HepG2 (cell line): ENCODE data around the gene NXPH1. TPM values are rescaled to one million over a fixed set of nuclear protein-coding genes. Genes with fewer than 3 reads are reported as not detected.

ENCODE experiments used
- ATAC-seq: fragments of 200-7000 bp; cut with Tn5 transposase; 3 replicates; pipeline ENCODE4 v1.9.1; 2020; ENCODE audit warnings: mild to moderate bottlenecking, moderate library complexity
- BruUV-seq: library from RNA; stranded (reverse); fragments of 400-500 nt; replicated peaks from 2 replicates; lab custom pipeline; 2021; lab: Mats Ljungman, UMichigan
- CTCF ChIA-PET: fragments of 300-600 bp; formaldehyde crosslinking; extraction: SDS; loops from one replicate; lab custom pipeline; 2021; ENCODE audit warnings: low total read pairs, inconsistent platforms, low intra/inter-chr PET ratio; lab: Yijun Ruan, JAX
- POLR2A ChIA-PET: fragments of 350-600 bp; sonication (Branson Sonifier 250); formaldehyde crosslinking; loops from one replicate; lab custom pipeline; 2020; ENCODE audit warnings: antibody characterized with exemption, inconsistent platforms; lab: Yijun Ruan, JAX
- DNase-seq: peaks from one replicate; pipeline ENCODE4 v3.0.0-alpha.2; 2015; ENCODE audit warnings: low spot score
- FAIRE-seq: peaks from 3 replicates; lab custom pipeline; 2011; peaks lifted over from hg19 to GRCh38; lab: Jason Lieb, UNC
- H2AFZ ChIP-seq: one replicate; pipeline ENCODE4 v1.6.1; 2011; ENCODE audit warnings: low read length, inconsistent platforms
- H3K27ac ChIP-seq: fragments of 300-600 bp; 3 replicates; pipeline ENCODE4 v1.8.0; 2011; ENCODE audit warnings: mixed run types, mild to moderate bottlenecking, mixed read lengths, low read length, inconsistent platforms; ENCODE audit not compliant: insufficient read depth; ENCODE audit errors: extremely low read length
- H3K27me3 ChIP-seq, 2 experiments: fragments of 200-600 bp in 1 of 2; 2 replicates in 1 of 2; 3 replicates in 1 of 2; pipeline versions ENCODE4 v1.6.0 to v1.8.0; 2011; ENCODE audit warnings: low read length in 2 of 2, mild to moderate bottlenecking in 2 of 2, moderate library complexity in 2 of 2, inconsistent platforms in 1 of 2; ENCODE audit not compliant: insufficient read depth in 2 of 2, control insufficient read depth in 1 of 2
- H3K36me3 ChIP-seq, 2 experiments: fragments of 200-600 bp in 1 of 2; replicated peaks in 1 of 2; 2 replicates in 1 of 2; 3 replicates in 1 of 2; pipeline versions ENCODE4 v1.5.1 to v1.8.0; 2011; ENCODE audit warnings: low read length in 2 of 2, inconsistent platforms in 1 of 2; ENCODE audit not compliant: insufficient read depth in 2 of 2, control insufficient read depth in 1 of 2
- H3K4me1 ChIP-seq: 2 replicates; pipeline ENCODE4 v1.5.1; 2012; ENCODE audit warnings: low read length, inconsistent platforms; ENCODE audit not compliant: insufficient read depth
- H3K4me2 ChIP-seq: 2 replicates; pipeline ENCODE4 v1.6.0; 2011; ENCODE audit warnings: low read depth, low read length, inconsistent platforms
- H3K4me3 ChIP-seq, 3 experiments: fragments of 200-600 bp in 1 of 3; sonication (generic), shearing (Covaris generic) in 1 of 3; replicated peaks in 1 of 3; 2 replicates each; pipeline ENCODE4 v1.5.1; 2011 to 2016; ENCODE audit warnings: low read length in 3 of 3, inconsistent platforms in 2 of 3, low read depth in 2 of 3, mild to moderate bottlenecking in 2 of 3, control low read depth in 1 of 3, mixed read lengths in 1 of 3; ENCODE audit not compliant: insufficient read depth in 1 of 3
- H3K79me2 ChIP-seq: one replicate; pipeline ENCODE4 v1.6.1; 2011; ENCODE audit warnings: low read length, inconsistent platforms; ENCODE audit not compliant: insufficient read depth
- H3K9ac ChIP-seq: 2 replicates; pipeline ENCODE4 v1.6.0; 2011; ENCODE audit warnings: mild to moderate bottlenecking, low read depth, low read length, inconsistent platforms; ENCODE audit not compliant: insufficient read depth
- H3K9me3 ChIP-seq: 2 replicates; pipeline ENCODE4 v1.5.1; 2012; ENCODE audit warnings: mild to moderate bottlenecking, low read length
- H4K20me1 ChIP-seq: 2 replicates; pipeline ENCODE4 v1.6.0; 2011; ENCODE audit warnings: inconsistent platforms, mild to moderate bottlenecking, low read length, moderate library complexity; ENCODE audit not compliant: insufficient read depth
- AHDC1 ChIP-seq: sonication (generic); formaldehyde crosslinking; IDR thresholded peaks from 2 replicates; pipeline ENCODE4 v1.5.1; 2020; ENCODE audit warnings: mild to moderate bottlenecking, missing genetic modification reagents, borderline replicate concordance
- FOSL2 ChIP-seq: sonication (generic); formaldehyde crosslinking; IDR thresholded peaks from 2 replicates; pipeline ENCODE4 v1.4.0; 2020; ENCODE audit warnings: missing genetic modification reagents
- HMG20A ChIP-seq: IDR thresholded peaks from 2 replicates; pipeline ENCODE4 v1.6.1; 2016; ENCODE audit warnings: borderline replicate concordance
- IRX3 ChIP-seq: sonication (generic); formaldehyde crosslinking; IDR thresholded peaks from 2 replicates; pipeline ENCODE4 v1.8.1; 2023; ENCODE audit warnings: mild to moderate bottlenecking, low read depth, missing genetic modification reagents, borderline replicate concordance
- KLF13 ChIP-seq: sonication (generic); formaldehyde crosslinking; IDR thresholded peaks from 2 replicates; pipeline ENCODE4 v1.4.0; 2020; ENCODE audit warnings: mild to moderate bottlenecking, missing genetic modification reagents
- MAFF ChIP-seq: IDR thresholded peaks from 2 replicates; pipeline ENCODE4 v1.6.1; 2011; ENCODE audit warnings: low read depth, low read length, improper control_type of control experiment
- MAFK ChIP-seq, 2 experiments: IDR thresholded peaks in 1 of 2; conservative IDR thresholded peaks in 1 of 2; 2 replicates each; pipeline ENCODE4 v1.6.1; 2011; ENCODE audit warnings: improper control_type of control experiment in 2 of 2, low read length in 2 of 2
- NFKBIZ ChIP-seq: IDR thresholded peaks from 2 replicates; pipeline ENCODE4 v1.6.1; 2018; ENCODE audit warnings: missing genetic modification reagents, missing compliant biosample characterization
- NFYC ChIP-seq: IDR thresholded peaks from 2 replicates; pipeline ENCODE4 v1.6.1; 2016; ENCODE audit warnings: missing genetic modification reagents, missing compliant biosample characterization
- SATB2 ChIP-seq: sonication (generic); formaldehyde crosslinking; IDR thresholded peaks from 2 replicates; pipeline ENCODE4 v1.5.0; 2020; ENCODE audit warnings: missing genetic modification reagents
- SMYD3 ChIP-seq: sonication (generic); formaldehyde crosslinking; IDR thresholded peaks from 2 replicates; pipeline ENCODE4 v1.8.1; 2023; ENCODE audit warnings: mild to moderate bottlenecking, missing genetic modification reagents
- SP140L ChIP-seq: sonication (generic); formaldehyde crosslinking; IDR thresholded peaks from 2 replicates; pipeline ENCODE4 v1.4.0; 2020; ENCODE audit warnings: missing genetic modification reagents, borderline replicate concordance
- TGIF2 ChIP-seq: IDR thresholded peaks from 2 replicates; pipeline ENCODE4 v1.6.1; 2016; ENCODE audit warnings: control low read depth, missing compliant biosample characterization
- ZNF564 ChIP-seq: sonication (generic); formaldehyde crosslinking; IDR thresholded peaks from 2 replicates; pipeline ENCODE4 v1.8.1; 2023; ENCODE audit warnings: mild to moderate bottlenecking, missing genetic modification reagents
- ZNF607 ChIP-seq: sonication (generic); formaldehyde crosslinking; IDR thresholded peaks from 2 replicates; pipeline ENCODE4 v1.5.1; 2020; ENCODE audit warnings: missing genetic modification reagents, mild to moderate bottlenecking, borderline replicate concordance
- ZNF7 ChIP-seq: IDR thresholded peaks from 2 replicates; pipeline ENCODE4 v1.6.1; 2016; ENCODE audit warnings: missing biosample characterization, missing genetic modification reagents
- WGBS: methylation state at CpG from one replicate; pipeline ENCODE4 v1.1.6; 2017; ENCODE audit warnings: low lambda C conversion rate; 5-methylcytosine and 5-hydroxymethylcytosine counted together
- in situ Hi-C: cut with HindIII; loops from 2 replicates; pipeline ENCODE4 v1.10.0; 2017; ENCODE audit warnings: low pct_unique_long_range_greater_than_20kb; ENCODE audit not compliant: extremely low pct_ligation_motif_present
- intact Hi-C: fragments of 100-400 bp; cut with micrococcal nuclease; formaldehyde crosslinking; loops from one replicate; pipeline ENCODE4 v1.10.0; 2022; ENCODE audit not compliant: unreplicated experiment
- polyA plus RNA-seq, 8 experiments: library from polyadenylated mRNA; depleted of rRNA in 3 of 8; stranded (reverse) in 7 of 8; unstranded in 1 of 8; fragments of >200 nt; fragmentation: Illumina TruSeq in 4 of 8; extraction: Trizol in 4 of 8; gene quantifications; 2 replicates each; pipeline versions ENCODE4 v1.2.1 to v1.2.3, GENCODE V29; 2011 to 2016; ENCODE audit warnings: low read depth in 4 of 8, missing spikeins in 1 of 8, mixed read lengths in 1 of 8; ENCODE audit not compliant: insufficient read depth in 1 of 8
- total RNA-seq, 5 experiments: library from RNA; depleted of rRNA; stranded (reverse); fragments of >200 nt; fragmentation: Illumina TruSeq; extraction: Trizol; gene quantifications; 2 replicates each; pipeline ENCODE4 v1.2.3, GENCODE V29; 2016; ENCODE audit warnings: low read depth in 1 of 5

The NXPH1 gene
- total and polyA plus RNA-seq, 2 of the 13 experiments (the other 11 are each of a cell fraction or from before 2014, with no cell fraction given) = not detected

- ChIA-PET POLR2A (no interaction called here), CTCF (no interaction called here)
- in situ Hi-C loops (loop anchor here (25.0 kb wide), 1 partner anchor 1990 kb away; no protein-coding TSS in a partner anchor), intact Hi-C loops (no loop called here)
- Histone ChIP-seq H3K4me3 (no peak overlapping the region), H3K4me1 (no peaks in the 10 kb centered on the region), H3K9ac (no peak overlapping the region), H4K20me1 (no peaks in the 10 kb centered on the region), H3K27me3 (no peaks in the 10 kb centered on the region), H3K4me2 (no peak overlapping the region), H3K27ac (no peak overlapping the region), H2AFZ (no peak overlapping the region), H3K79me2 (no peaks in the 10 kb centered on the region), H3K9me3 (no peaks in the 10 kb centered on the region), H3K36me3 (no peaks in the 10 kb centered on the region)
- no TSS peak for BruUV-seq
- ATAC-seq (no peak), FAIRE-seq (no peak), DNase-seq (no peak)
- TF ChIP-seq NFYC (CRISPR knock-in tag) = no peak
- TF ChIP-seq NFKBIZ (CRISPR knock-in tag) = no peak
- TF ChIP-seq MAFK (conservative IDR thresholded peaks at IDR 0.05 in 1 of 2, IDR thresholded peaks at IDR 0.05 in 1 of 2; ENCODE audit: low read length in 2 of 2) = peak; percentile 35 to 50; a peak in 2 of 4 replicates
- TF ChIP-seq ZNF564 (CRISPR knock-in tag) = no peak
- no peak for TF ChIP-seq KLF13 (CRISPR knock-in tag)
- 0 out of 2 replicates have a peak, but pooled peaks have one; percentile 12 for TF ChIP-seq MAFF
- TF ChIP-seq ZNF7 (CRISPR knock-in tag) = no peak
- TF ChIP-seq ZNF607 (CRISPR knock-in tag) = no peak
- 0% methylated on average over 1 of the region's 1 CpG for WGBS
Measured at GRCh38 chr7:8422177-8422576, 11.2 kb upstream of the NXPH1 start.

- FAIRE-seq (no peak), DNase-seq (no peak), ATAC-seq (no peak)
- Histone ChIP-seq H3K9ac (no peak overlapping the region), H3K27me3 (no peaks in the 10 kb centered on the region), H3K4me1 (no peaks in the 10 kb centered on the region), H4K20me1 (no peaks in the 10 kb centered on the region), H3K4me3 (no peak overlapping the region), H3K79me2 (no peaks in the 10 kb centered on the region), H3K4me2 (no peak overlapping the region), H3K36me3 (no peaks in the 10 kb centered on the region), H2AFZ (no peak overlapping the region), H3K27ac (no peak overlapping the region), H3K9me3 (no peaks in the 10 kb centered on the region)
- BruUV-seq = no TSS peak
- intact Hi-C loops (no loop called here), in situ Hi-C loops (loop anchor here (25.0 kb wide), 1 partner anchor 1989 kb away; no protein-coding TSS in a partner anchor)
- ChIA-PET POLR2A (no interaction called here), CTCF (no interaction called here)
- WGBS = 17% methylated on average over 2 of the region's 2 CpGs
- TF ChIP-seq AHDC1 (CRISPR knock-in tag) (no peak), TGIF2 (CRISPR knock-in tag) (no peak), HMG20A (CRISPR knock-in tag) (no peak), SP140L (CRISPR knock-in tag) (no peak), SMYD3 (CRISPR knock-in tag) (no peak), SATB2 (CRISPR knock-in tag) (no peak), FOSL2 (no peak), IRX3 (CRISPR knock-in tag) (no peak)
Measured at GRCh38 chr7:8423057-8423456, 10.4 kb upstream of the NXPH1 start.
